ENCODE results near the gene WDR3. TPM values are rescaled to one million over a fixed set of nuclear protein-coding genes. Genes with fewer than 3 reads are reported as not detected.

The WDR3 gene
- total RNA-seq, 1 experiment from 2014 or later = 30.7 TPM

DNA sequence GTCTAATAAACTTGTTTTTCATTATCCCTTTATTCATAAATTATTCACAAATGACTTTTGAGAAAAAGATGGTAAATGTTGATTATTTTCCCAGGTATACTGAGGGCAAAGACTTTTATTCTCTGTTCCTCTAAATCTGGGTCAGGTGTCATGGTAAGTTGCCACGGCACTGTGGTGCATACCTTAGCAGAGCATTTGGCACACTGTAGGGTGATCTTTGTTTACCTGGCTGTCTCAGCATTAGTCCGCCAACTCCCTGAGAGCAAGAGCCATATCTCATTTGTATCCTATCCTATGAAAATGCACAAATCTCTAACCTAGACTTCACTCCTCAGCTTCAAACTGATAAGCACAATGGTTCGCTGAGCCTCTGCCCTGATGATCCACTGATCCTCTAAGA, 25.1 kb upstream of the WDR3 start:
- ChIA-PET CTCF (no interaction called here), POLR2A (interaction anchor here (0.7 kb wide), 1 partner anchor 417 kb away, joined by 5 read pairs; no protein-coding TSS in a partner anchor)
- Histone ChIP-seq H3K4me1 (ENCODE audit: control insufficient read depth, insufficient read depth, low read length) (no peaks in the 10 kb centered on the region), H3K4me3 (ENCODE audit: low read depth in 2 of 2, low read length in 2 of 2) (no peak overlapping the region), H3K36me3 (ENCODE audit: control insufficient read depth, insufficient read depth, low read length) (peaks cover 7% of the 10 kb centered on the region; the same call in 1 of the 2 replicates), H3K9me3 (ENCODE audit: control insufficient read depth, insufficient read depth, low read depth, low read length) (no peaks in the 10 kb centered on the region), H3K27me3 (ENCODE audit: control insufficient read depth, insufficient read depth, low read length) (no peaks in the 10 kb centered on the region), H3K27ac (ENCODE audit: low read length) (no peak overlapping the region)
- DNase-seq (ENCODE audit: low read depth, low spot score) = no peak
- intact Hi-C loops (cut with micrococcal nuclease; ENCODE audit: unreplicated experiment) (no loop called here), in situ Hi-C loops (cut with HindIII; ENCODE audit: low pct_unique_long_range_greater_than_20kb, low sequenced_read_pairs) (no loop called here)
- no peak for TF ChIP-seq CTCF (IDR thresholded peaks at IDR 0.05)
- TF ChIP-seq SIN3A (IDR thresholded peaks at IDR 0.05; ENCODE audit: borderline replicate concordance, insufficient read depth, low read depth, low read length) = no peak
- TF ChIP-seq TCF7L2 (IDR thresholded peaks at IDR 0.05; ENCODE audit: low read depth, low read length) = no peak
- no peak for TF ChIP-seq POLR2AphosphoS5 (IDR thresholded peaks at IDR 0.05; ENCODE audit: low read depth, low read length)
- TF ChIP-seq, protein P1, sequence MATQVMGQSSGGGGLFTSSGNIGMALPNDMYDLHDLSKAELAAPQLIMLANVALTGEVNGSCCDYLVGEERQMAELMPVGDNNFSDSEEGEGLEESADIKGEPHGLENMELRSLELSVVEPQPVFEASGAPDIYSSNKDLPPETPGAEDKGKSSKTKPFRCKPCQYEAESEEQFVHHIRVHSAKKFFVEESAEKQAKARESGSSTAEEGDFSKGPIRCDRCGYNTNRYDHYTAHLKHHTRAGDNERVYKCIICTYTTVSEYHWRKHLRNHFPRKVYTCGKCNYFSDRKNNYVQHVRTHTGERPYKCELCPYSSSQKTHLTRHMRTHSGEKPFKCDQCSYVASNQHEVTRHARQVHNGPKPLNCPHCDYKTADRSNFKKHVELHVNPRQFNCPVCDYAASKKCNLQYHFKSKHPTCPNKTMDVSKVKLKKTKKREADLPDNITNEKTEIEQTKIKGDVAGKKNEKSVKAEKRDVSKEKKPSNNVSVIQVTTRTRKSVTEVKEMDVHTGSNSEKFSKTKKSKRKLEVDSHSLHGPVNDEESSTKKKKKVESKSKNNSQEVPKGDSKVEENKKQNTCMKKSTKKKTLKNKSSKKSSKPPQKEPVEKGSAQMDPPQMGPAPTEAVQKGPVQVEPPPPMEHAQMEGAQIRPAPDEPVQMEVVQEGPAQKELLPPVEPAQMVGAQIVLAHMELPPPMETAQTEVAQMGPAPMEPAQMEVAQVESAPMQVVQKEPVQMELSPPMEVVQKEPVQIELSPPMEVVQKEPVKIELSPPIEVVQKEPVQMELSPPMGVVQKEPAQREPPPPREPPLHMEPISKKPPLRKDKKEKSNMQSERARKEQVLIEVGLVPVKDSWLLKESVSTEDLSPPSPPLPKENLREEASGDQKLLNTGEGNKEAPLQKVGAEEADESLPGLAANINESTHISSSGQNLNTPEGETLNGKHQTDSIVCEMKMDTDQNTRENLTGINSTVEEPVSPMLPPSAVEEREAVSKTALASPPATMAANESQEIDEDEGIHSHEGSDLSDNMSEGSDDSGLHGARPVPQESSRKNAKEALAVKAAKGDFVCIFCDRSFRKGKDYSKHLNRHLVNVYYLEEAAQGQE (IDR thresholded peaks at IDR 0.05; ENCODE audit: insufficient read depth in 1 of 2, low read depth in 2 of 2, low read length in 1 of 2) = no peak
- ATAC-seq = no peak
- no TSS peak for BruUV-seq (replicated peaks)

- DNase-seq (ENCODE audit: low read depth, low spot score) = no peak
- H3K27me3 ChIP-seq (ENCODE audit: control insufficient read depth, insufficient read depth, low read length) = no peaks in the 10 kb centered on the region
- CTCF ChIA-PET = no interaction called here
- no peaks in the 10 kb centered on the region for H3K9me3 ChIP-seq (ENCODE audit: control insufficient read depth, insufficient read depth, low read depth, low read length)
- no peak for ATAC-seq
- no peak overlapping the region for H3K27ac ChIP-seq (ENCODE audit: low read length)
- no TSS peak for BruUV-seq (replicated peaks)
- TF ChIP-seq, protein P1 (IDR thresholded peaks at IDR 0.05; ENCODE audit: insufficient read depth in 1 of 2, low read depth in 2 of 2, low read length in 1 of 2) = no peak
- no peak for TF ChIP-seq SIN3A (IDR thresholded peaks at IDR 0.05; ENCODE audit: borderline replicate concordance, insufficient read depth, low read depth, low read length)
- peaks cover 5% of the 10 kb centered on the region; the same call in 1 of the 2 replicates for H3K36me3 ChIP-seq (ENCODE audit: control insufficient read depth, insufficient read depth, low read length)
- in situ Hi-C loops (cut with HindIII; ENCODE audit: low pct_unique_long_range_greater_than_20kb, low sequenced_read_pairs) = no loop called here
- intact Hi-C loops (cut with micrococcal nuclease; ENCODE audit: unreplicated experiment) = no loop called here
- POLR2A ChIA-PET = no interaction called here
- H3K4me3 ChIP-seq (ENCODE audit: low read depth in 2 of 2, low read length in 2 of 2) = no peak overlapping the region
- no peaks in the 10 kb centered on the region for H3K4me1 ChIP-seq (ENCODE audit: control insufficient read depth, insufficient read depth, low read length)
Measured at GRCh38 chr1:117905019-117905418, 24.5 kb upstream of the WDR3 start.

All from Panc1 (cell line).